GM19468 (cell line): ENCODE results near the gene GTF3C6.
"Not testable (repeated sequence)": the region's sequence is repeated elsewhere in the genome, so short reads cannot be mapped to it uniquely, and the experiment has no call there.

Experiments
- ATAC-seq: cut with Tn5 transposase; IDR thresholded peaks from one replicate; pipeline ENCODE4 v1.9.1; 2021; ENCODE audit warnings: mild to moderate bottlenecking, moderate library complexity, moderate number of reproducible peaks; ENCODE audit not compliant: unreplicated experiment; ENCODE audit errors: extremely low read depth

Gene GTF3C6

DNA sequence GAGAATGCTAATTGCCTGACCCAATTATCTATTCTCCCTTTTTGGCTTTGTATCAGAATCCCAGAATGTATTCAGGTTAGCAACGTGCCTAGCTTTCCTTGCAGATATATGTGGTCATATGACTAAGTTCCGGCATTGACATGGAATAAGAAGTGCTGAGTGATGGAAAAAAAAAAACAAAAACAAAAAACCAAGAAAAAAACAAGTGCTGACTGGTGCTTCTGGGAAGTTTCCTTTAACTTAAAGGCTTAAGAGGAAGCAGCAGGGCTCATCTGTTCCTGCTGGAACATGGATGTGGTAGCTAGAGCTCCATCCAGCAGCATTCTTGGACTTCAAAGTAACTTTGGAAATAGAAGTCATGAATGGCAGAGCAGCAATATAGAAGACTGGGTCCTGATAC lies 13.0 kb downstream of the GTF3C6 start:
- no peak for ATAC-seq

DNA sequence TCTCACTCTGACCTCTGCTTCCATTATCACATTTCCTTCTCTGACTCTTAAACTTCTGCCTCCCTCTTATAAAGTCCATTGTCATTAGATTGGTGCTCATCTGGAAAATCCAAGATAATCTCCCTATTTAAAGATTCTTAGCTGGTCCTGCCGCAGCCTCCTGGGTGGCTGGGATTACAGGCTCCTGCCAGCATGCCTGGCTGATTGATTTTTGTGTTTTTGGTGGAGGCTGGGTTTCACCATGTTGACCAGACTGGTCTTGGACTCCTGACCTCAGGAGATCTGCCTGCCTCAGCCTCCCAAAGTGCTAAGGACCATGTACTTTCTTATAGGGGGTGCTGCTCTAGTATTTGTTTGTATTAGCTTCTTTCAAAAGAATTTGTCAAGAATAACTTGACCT lies 18.1 kb downstream of the GTF3C6 start:
- ATAC-seq: no peak

DNA sequence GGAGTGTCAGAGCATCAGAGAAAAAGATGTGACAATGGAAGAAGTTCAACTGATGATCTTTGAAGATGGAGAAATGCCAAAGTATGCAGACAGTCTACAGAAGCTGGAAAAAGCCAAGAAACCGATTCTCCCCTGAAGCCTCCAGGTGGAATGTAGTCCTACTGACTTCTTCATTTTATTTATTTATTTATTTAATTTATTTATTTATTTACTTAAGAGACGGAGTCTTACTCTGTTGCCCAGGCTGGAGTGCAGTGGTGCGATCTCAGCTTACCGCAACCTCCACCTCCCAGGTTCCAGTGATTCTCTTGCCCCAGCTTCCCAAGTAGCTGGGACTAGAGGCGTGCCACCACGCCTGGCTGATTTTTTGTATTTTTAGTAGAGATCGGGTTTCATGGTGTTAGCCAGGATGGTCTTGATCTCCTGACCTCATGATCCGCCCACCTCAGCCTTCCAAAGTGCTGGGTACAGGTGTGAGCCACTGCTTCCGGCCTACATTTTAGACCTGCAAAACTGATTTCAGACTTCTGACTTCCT lies 21.1 kb downstream of the GTF3C6 start:
- no peak for ATAC-seq

DNA sequence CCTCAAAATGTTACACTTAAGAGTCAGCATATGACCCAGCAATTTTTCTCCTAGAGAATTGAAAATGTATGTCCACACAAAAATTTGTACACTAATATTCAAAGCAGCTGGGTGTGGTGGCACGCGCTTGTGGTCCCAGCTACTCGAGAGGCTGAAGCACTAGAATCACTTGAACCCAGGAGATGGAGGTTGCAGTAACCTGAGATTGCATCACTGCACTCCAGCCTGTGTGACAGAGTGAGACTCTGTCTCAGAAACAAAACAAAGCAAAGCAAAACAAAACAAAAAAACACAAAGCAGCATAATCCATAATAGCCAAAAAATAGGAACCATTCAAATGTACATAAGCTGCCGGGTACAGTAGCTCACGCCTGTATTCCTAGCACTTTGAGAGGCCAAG lies 21.7 kb downstream of the GTF3C6 start:
- ATAC-seq: no peak

DNA sequence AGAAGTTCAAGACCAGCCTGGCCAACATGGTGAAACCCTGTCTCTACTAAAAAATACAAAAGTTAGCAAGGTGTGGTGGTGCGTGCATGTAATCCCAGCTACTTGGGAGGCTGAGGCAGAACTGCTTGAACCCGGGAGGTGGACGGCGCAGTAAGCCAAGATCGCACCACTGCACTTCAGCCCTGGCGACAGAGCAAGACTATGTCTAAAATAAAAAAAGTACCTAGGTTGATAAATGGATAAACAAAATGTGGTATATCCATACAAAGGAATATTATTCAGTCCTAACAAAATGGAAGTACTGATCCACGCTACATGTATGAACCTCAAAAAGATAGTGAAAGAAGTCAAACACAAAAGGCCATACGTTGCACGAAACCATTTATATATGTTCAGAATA lies 22.1 kb downstream of the GTF3C6 start:
- ATAC-seq: no peak

DNA sequence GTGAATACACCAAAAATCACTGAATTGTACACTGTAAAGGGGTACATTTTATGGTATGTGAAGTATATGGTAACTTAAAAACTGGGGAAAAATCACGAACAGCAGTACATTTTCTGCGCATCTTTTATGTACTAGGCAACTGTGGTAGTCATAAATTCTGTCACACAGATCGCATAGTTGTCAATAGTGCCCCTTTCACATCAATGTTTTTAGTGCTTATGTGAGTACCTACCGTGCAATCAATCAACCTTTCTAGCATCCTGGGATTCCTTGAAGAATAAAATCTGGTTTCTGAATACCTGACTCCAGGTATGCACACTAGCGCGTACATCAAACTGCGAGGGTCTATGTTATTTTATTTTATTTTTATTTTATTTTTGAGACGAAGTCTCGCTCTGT lies 22.7 kb downstream of the GTF3C6 start:
- no peak for ATAC-seq

DNA sequence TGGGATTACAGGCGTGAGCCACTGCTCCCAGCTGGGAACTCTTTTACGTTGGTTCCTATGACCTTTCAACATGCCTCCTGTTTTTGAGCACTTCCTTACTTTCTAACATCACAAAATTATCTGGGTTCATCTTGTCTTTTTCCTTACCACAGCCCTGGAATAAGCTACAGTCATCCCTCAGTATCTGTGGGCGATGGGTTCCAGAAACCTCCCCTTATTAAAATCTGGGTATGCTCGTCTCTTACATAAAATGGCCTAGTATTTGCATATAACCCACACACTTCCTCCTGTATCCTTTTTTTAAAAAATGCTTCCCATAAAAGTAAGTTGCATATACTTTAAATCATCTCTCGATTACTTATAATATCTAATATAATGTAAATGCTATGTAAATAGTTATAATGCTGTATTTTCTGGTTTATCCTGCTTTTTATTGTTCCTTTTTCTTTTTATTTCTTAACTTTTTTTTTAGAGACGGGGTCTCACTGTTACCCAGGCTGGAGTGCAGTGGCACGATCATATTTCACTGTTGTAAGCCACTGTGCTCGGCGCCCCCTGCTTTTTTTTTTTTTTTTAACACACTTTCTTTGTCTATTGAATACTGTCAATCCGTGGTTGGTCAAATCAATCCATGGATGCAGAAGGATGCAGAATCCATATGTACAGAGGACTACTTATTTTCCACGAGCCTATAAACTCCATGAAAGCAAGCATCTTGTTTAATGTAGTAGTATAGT lies 32.5 kb downstream of the GTF3C6 start:
- ATAC-seq: no peak

DNA sequence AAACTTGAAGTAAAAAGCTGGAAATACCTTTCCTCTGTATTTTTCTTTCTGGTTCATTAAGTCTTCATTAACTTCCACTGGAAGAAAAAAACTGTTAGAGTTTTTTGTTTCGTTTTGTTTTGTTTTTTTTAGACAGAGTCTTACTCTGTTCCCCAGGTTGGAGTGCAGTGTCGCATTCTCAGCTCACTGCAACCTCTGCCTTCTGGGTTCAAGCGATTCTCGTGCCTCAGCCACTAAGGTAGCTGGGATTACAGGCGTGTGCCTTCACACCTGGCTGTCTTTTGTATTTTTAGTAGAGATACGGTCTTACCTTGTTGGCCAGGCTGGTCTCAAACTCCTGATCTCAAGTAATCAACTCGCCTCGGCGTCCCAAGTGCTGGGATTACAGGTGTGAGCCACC lies 38.2 kb downstream of the GTF3C6 start:
- ATAC-seq: no peak

DNA sequence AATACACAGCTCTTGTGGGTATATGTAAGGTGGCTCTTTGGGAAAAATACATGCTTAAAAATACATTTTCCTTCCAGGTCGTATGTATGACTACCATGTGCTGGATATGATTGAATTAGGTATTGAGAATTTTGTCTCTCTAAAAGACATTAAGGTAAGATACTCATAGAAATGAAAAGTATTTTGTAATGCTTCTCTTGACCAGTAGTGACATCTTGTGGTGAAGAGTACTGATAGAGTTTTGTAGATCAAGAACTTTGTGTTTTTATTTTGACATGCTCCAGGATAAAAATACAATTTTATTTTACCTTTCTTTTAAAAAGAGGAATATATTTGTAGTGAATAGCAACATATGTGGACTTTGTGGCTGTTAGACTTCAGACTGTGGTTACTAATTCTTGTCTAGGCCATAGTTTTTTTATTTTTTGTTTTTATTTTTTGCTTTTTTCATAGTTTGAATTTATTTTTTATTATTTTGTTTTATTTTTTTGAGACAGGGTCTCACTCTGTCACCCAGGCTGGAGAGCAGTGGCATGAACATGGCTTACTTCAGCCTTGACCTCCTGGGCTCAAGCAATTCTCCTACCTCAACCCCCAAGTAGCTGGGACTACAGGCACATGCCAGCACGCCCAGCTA lies 41.2 kb downstream of the GTF3C6 start:
- no peak for ATAC-seq

DNA sequence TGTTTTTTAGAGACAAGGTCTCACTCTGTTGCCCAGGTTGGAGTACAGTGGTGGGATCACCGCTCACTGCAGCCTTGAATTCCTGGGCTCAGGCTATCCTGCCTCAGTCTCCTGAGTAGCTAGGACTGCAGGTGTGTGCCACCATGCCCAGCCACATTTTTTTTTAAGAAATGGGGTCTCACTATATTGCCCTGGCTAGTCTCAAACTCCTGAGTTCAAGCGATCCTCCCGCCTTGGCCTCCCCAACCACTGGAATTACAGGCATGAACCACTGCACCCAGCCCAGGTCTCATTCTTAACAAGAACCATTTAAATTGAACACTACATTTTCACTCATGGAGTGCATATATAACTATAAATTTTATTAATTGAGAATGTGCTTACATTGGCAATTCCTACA lies 43.8 kb downstream of the GTF3C6 start:
- ATAC-seq: no peak

DNA sequence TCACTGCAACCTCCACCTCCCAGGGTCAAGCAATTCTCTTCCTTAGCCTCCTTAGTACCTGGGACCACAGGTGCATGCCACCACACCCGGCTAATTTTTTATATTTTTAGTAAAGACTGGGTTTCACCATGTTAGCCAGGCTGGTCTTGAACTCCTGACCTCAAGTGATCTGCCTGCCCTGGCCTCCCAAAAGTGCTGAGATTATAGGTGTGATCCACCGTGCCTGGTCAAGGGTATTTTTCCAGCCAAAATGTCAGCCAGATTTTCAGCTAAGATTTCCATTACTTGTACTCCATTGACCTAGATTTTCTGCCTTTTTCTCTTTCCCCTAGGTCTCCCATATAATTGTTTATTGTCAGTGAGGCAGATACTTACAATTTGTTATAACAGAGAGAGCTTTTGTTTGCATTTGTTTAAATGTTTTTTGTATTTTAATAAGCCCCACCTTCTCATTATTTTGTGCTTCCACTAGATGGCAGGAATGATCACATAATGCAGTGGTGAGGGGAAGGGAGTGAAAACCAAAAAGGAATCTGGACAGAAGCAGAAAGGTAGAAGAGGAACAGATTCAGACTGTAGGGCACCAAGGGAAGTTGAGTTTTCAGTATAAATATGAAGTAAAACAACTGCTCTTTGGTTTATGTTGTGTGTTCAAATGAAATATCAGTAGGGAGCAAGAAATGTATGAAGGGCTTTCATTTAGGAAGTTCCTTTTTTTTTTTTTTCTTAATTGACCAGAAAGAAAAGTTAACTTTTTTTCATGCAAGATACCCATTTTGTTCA lies 53.0 kb downstream of the GTF3C6 start:
- peak; percentile 46 for ATAC-seq

DNA sequence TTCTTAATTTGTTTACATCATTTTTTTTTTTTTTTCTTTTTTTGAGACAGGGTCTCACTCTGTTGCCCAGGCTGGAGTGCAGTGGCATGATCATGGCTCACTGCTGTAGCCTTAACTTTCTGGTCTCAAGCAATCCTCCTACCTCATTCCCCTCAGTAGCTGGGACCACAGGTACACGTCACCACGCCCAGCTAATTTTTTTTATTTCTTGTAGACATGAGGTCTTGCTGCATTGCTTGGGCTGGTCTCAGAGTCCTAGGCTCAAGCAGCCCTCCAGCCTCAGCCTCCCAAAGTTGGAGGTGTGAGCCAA lies 53.6 kb downstream of the GTF3C6 start:
- no peak for ATAC-seq

DNA sequence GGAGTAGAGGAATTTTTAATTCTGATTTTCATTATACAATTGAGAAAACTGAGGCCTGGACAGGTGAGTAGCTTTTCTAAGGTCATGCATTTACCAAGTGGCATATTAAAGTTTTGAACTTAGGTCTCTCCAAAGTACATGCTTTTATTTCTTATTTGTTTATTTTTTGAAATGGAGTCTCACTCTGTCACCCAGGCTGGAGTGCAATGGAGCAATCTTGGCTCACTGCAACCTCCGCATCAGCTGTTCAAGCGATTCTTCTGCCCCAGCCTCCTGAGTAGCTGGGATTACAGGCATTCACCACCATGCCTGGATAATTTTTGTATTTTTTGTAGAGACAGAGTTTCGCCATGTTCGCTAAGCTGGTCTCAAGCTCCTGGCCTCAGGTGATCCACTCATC lies 54.0 kb downstream of the GTF3C6 start:
- not testable (repeated sequence) for ATAC-seq

DNA sequence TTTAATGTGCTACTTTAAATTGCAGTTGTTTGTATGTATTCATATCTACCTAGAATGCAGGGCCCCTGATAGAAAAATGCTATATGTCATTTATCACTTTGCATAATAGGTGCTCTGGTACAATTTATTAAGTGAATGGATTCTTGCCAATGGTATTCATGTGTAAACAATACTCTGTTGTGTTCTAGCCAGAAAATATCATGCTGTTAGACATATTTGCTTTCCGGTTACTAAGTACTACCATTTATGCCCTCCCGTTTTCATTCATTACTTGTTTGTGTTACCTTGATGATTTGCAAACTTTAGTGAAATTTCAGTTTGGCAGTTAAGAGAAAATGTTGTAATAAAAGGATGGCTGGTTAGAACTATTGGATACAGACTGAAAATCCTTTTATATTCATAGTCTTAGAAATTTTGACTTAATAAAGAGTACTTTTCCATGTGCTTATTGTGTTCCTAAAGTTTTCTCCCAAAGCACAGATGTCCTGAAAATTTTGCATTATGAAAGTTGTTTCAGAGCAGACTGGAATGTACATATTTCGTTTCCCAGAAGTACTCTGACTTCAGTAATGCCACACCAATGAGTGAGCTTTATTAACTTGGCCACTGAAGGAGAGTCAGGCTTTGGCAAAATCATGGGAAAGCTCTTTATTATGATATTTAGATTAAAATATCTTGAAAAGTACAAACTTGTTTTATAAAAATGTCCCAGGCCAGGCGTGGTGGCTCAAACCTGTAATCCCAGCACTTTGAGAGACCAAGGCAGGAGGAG lies 54.8 kb downstream of the GTF3C6 start:
- ATAC-seq: no peak

DNA sequence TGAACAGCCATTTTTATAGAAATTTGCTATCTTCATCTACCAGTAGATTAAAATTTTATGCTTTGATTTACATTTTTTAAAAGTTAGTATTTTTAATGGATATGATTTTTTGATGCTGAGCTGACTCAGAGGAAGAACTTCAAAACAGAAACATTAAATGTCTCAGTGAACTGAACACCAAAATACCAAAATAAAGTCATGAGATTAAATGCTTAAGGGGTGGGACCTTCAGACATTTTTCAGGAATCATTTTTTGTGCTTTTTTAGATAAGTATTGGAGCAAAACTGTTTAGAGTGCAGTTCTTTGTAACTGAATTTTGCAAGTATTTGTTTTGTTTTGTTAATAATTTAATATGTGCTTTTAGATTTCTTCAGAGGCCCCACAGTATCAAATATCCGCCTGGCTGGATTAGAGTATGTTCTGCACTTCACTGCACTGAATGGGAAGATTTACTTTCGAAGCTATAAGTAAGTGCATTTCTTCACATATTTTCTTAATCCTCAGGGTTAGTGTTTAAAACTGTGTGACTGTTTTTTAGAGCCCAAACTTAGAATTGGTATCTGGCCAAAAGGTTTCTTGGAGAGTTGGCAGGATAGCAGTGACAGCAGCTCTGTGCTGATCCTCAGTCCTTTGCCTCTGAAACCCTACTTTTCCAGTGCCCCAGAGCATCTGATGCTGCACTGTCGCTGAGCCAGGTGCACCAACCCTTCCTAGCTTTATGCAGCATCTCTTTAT lies 57.1 kb downstream of the GTF3C6 start:
- no peak for ATAC-seq

DNA sequence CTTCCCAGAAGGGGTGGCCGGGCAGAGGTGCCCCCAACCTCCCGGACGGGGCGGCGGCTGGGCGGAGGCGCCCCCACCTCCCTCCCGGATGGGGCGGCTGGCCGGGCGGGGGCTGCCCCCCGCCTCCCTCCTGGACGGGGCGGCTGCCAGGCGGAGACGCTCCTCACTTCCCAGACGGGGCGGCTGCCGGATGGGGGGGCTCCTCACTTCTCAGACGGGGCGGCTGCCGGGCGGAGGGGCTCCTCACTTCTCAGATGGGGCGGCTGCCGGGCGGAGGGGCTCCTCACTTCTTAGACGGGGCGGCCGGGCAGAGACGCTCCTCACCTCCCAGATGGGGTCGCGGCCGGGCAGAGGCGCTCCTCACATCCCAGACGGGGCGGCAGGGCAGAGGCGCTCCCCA lies 58.7 kb downstream of the GTF3C6 start:
- ATAC-seq: not testable (repeated sequence)
